Inflammatory macrophage treated with lipopolysaccharide for 4 hours (primary cell): ENCODE measurements around the gene WDR88.
"Not testable (repeated sequence)": the region's sequence is repeated elsewhere in the genome, so short reads cannot be mapped to it uniquely, and the experiment has no call there.

ENCODE experiments used
- DNase-seq: peaks from one replicate; pipeline ENCODE4 v3.0.0-alpha.2; 2020

Gene WDR88, protein sequence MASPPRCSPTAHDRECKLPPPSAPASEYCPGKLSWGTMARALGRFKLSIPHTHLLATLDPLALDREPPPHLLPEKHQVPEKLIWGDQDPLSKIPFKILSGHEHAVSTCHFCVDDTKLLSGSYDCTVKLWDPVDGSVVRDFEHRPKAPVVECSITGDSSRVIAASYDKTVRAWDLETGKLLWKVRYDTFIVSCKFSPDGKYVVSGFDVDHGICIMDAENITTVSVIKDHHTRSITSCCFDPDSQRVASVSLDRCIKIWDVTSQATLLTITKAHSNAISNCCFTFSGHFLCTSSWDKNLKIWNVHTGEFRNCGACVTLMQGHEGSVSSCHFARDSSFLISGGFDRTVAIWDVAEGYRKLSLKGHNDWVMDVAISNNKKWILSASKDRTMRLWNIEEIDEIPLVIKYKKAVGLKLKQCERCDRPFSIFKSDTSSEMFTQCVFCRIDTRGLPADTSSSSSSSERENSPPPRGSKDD

DNA sequence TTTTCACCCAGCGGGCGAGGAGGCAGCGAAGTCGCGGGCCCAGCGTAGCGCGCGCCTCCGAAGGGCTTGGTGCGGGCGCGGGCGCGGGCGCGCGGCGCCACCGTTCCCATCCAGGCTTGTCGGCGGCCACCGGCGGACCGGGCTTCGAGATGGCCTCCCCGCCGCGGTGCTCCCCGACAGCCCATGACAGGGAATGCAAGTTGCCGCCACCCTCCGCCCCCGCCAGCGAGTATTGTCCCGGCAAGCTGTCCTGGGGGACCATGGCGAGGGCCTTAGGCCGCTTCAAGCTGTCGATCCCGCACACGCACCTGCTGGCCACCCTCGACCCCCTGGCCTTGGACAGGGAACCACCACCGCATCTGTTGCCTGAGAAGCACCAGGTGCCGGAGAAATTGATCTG, at the start of gene WDR88:
WDR88 (plus strand) TSS at position 94 of the 400 bp plus-strand sequence; CDS start at position 150, 56 bp downstream.
- DNase-seq: no peak

DNA sequence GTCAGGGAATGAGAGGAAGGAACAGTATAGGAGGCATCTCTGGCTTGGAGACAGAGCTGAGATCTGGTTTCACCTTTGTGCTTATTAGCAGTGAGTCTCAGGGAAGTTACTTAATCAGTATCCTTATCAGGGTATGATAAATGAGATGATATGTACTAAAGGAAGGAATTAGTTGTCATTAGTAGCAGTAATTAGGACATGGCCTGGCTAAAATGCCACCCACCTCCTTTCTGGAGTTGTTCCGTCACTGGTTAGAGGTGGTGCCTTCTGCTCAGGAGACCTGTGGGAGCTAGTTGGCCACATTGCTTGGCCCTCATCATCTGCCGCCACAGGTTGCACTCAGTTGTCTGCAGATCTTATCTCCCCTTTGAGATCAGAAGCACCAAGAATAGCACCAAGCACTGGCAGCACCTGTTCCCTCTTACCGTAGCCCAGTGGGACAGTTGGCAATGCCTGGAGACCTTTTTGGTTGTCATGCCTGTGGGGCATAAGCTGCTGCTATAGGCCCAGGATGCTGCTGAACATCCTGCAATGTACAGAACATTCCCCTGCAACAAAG, 46.3 kb upstream of the WDR88 start:
- no peak for DNase-seq

DNA sequence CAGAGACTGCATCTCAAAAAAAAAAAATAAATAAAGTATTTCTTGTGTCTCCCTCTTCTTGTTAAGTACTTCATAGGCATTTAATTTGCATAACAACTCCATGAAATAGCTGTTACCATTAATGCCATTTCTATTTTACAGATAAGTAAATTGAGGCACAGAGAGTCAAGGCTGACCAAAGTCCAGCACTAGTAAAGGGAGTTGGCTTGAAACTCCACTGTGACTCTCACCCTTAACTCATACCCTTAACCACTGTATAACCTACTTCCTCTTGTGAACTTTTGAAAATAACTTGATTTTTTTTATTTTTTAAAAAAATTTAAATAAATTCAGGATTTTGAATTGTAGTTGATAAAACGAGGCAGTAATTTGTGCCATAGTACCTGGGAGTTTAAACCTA, 45.0 kb upstream of the WDR88 start:
- no peak for DNase-seq

DNA sequence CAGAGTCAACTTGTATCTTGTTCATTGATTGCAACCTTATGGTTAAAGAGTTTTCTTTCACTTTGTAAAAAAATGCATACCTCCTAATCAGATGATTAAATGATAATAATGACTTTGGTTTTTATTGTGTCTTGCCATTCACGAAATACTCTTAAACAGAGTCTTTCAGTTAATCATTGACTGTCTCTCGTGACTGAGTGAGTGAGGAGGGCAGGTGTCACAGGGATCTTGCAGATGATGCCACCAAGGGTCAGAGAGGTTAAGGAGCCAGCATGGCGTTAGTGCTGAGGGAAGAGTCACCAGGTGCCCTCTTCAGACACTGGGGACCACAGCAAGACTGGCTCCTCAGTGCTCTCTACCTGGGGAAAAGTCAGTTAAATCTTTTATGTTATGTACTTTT, 42.9 kb upstream of the WDR88 start:
- no peak for DNase-seq

DNA sequence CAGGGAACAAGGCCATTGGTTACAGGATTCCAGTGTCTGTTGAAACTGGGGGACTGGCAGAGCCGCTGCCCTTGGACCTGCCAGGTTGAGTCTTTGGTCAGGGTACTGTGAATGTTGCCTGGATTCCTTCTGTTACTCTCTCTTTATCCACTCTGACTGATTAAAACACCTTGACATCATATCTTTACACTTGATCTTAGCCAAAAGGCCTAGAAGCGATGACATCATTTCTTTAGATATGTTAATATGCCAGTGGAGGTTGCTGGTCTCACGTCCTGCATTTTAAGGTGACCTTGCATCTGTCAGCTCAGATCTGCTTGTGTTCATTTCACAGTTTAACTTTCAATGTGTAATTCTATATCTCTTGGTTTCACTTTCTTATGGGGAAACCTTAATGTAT, 41.7 kb upstream of the WDR88 start:
- no peak for DNase-seq

GRCh38 chr19:33093420-33094210, 38.3 kb upstream of the WDR88 start:
- DNase-seq: no peak

DNA sequence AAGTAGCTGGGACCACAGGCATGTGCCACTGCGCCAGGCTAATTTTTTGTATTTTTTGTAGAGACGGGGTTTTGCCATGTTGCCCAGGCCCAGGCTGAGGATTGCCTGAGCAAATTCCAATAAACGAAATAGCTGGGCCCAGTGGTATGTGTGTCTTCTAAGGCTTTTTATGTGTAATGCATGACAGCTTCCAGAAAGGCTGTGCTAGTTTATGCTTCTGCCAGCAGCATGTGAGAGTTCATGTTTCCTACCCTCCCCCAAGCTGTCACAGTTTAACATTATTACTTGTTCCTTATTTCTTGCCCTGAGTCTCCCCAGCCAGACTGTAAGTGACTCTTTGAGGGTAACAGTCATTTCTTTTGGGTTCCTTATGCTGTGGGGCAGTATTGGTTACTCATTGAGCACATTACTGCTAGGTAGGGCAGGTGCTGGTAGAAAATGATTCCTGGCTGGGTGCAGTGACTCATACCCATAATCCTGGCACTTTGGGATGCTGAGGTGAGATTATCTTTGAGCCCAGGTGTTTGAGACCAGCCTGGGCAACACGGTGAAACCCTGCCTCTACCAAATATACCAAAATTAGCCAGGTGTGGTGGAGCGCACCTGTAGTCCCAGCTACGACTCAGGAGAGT, 37.4 kb upstream of the WDR88 start:
- DNase-seq: no peak

DNA sequence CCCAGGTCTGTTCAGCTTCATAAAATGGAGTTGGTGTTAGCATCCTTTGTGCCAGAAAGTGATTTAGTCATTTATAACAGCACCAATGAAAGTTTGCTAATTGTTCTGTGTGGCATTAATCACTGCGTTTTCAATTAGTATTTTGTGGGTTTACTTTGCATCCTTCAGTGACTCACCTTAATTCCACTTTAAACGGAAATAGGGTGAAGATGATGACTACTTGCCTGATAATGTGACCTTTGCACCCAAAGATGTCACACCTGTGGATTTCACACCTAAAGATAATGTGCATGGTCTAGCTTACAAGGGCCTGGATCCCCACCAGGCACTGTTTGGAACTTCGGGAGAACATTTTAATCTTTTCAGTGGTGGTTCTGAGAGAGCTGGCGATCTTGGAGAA, 35.9 kb upstream of the WDR88 start:
- no peak for DNase-seq

DNA sequence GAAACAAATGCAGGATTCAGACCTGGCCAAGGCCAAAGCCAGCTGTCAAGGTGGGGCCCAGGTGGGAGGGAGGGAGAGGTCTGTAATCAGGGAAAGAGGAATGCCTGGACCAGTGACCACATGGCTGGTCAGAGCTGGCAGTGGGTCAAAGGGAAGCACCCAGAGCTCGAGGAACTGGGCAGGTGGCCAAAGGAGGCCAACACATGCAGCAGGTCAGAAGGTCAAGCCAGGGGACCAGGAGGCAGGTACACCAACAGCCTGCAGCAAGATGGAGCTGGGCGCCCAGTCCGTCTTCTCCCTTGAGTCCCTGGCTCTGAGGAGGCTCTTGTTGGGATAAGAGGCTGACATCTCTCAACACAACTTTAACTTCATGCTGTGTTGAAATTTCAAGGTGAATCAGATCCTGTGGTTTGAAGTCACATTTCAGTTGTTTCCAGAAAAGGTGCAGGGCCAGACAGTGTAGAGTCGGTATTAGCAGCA, 33.8 kb upstream of the WDR88 start:
- no peak for DNase-seq

- no peak for DNase-seq
These were observed 30.8 kb upstream of the WDR88 start for GRCh38 chr19:33100894-33101644.

- no peak for DNase-seq
These were observed 29.0 kb upstream of the WDR88 start for GRCh38 chr19:33102893-33103292.

DNA sequence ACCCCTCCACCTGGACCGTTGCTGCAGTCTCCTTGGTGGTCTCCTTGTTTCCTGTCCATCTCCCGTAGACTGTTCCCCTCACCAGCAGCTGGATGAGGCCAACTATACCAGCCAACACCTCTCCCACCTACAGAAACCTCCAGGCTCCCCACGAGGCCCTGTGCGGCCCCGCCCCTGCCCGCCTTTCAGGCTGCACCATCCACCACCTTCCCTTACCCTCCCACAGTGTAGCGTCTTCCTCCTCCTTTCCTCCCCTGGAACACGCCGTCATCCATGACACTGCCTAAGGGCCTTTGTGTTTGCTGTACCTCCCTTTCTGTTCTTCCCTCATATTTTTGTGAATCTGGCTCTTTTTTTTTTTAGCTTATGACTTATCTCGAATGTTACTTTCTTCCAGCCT, 23.8 kb upstream of the WDR88 start:
- no peak for DNase-seq

DNA sequence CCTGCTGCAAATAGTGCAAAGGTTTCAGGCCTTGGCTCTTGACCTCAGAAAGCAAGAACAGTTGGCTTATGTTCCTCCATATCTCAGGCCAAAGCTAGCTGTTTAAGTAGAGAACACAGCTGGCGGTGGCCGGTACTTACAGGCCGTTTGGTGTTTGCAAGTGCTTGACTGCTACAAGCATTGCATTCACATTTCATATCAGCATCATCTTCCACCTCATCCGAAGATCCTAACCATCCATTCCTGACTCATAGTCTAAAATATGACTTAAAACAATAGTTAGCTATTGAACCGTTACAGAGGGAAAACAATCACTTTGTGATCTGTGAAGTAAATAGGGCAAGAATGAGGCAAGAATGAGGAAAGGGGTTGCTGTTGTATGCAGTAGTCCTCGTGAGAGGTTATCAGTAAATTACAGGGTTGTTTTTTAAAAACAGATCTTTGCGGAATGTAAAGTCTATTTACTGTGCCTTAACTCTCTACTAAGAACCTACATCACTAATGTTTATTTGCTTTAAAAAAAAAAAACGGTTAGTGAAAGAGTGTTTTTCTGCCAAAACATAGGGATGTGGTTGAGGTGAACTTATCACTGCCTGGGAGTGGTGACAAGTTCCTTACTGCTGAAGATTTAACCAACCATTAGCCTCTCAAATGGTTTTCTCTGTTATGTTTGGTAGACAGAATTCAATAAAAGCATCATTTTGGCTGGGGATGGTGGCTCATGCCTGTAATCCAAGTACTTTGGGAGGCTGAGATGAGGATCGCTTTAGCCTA, 21.6 kb upstream of the WDR88 start:
- no peak for DNase-seq

- DNase-seq: no peak
These were observed 20.3 kb upstream of the WDR88 start for GRCh38 chr19:33111587-33111986.

DNA sequence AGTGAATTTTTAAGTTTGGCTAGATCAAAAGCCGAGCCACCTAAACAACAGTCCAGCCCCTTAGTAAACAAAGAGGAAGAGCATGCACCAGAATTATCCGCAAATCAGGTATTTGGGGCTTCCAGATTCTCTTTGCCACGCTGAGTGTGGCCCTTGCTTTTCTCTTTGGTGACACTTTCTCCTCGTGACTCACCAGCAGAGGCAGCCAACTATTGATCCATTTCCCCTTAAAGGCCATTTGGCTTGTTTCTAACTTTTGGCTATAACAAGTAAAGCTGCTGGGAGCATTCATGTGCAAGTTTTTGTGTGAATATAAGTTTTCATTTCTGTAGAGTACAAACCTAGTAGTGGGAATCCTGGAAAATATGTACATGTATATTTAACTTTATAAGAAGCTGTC, 17.6 kb upstream of the WDR88 start:
- no peak for DNase-seq

GRCh38 chr19:33117501-33117900, 14.4 kb upstream of the WDR88 start:
- DNase-seq: no peak

- DNase-seq: no peak
These were observed 13.3 kb upstream of the WDR88 start for GRCh38 chr19:33118643-33119042.

GRCh38 chr19:33124207-33125098, 7.5 kb upstream of the WDR88 start:
- no peak for DNase-seq

GRCh38 chr19:33125929-33126388, 6.0 kb upstream of the WDR88 start:
- peak; percentile 54 for DNase-seq

DNA sequence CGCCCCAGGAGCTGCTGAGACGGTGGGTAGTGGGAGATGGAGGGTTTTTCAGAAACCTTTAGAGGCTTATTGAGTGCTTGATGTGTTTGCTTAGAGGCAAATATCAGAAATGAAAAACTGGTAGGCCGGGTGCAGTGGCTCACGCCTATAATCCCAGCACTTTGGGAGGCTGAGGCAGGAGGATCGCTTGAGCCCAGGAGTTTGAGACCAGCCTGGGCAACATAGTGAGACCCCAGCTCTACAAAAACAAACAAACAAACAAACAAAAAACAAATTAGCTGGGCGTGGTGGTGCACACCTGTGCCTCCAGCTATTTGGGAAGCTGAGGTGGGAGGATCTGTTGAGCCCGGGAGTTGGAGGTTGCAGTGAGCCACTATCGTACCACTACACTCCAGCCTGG, 5.2 kb upstream of the WDR88 start:
- DNase-seq: not testable (repeated sequence)
